Stimulated activated CD8-positive, alpha-beta memory T cell treated with anti-CD3 and anti-CD28 coated beads, Interleukin-7, amount 100 ng/mL, for 24 hours (primary cell): ENCODE measurements around the gene ABCB11.
"Not testable (repeated sequence)": the region's sequence is repeated elsewhere in the genome, so short reads cannot be mapped to it uniquely, and the experiment has no call there.

Source experiments
- DNase-seq: peaks from one replicate; pipeline ENCODE4 v3.0.0-alpha.2; 2020; ENCODE audit warnings: low read depth

The ABCB11 gene

DNA sequence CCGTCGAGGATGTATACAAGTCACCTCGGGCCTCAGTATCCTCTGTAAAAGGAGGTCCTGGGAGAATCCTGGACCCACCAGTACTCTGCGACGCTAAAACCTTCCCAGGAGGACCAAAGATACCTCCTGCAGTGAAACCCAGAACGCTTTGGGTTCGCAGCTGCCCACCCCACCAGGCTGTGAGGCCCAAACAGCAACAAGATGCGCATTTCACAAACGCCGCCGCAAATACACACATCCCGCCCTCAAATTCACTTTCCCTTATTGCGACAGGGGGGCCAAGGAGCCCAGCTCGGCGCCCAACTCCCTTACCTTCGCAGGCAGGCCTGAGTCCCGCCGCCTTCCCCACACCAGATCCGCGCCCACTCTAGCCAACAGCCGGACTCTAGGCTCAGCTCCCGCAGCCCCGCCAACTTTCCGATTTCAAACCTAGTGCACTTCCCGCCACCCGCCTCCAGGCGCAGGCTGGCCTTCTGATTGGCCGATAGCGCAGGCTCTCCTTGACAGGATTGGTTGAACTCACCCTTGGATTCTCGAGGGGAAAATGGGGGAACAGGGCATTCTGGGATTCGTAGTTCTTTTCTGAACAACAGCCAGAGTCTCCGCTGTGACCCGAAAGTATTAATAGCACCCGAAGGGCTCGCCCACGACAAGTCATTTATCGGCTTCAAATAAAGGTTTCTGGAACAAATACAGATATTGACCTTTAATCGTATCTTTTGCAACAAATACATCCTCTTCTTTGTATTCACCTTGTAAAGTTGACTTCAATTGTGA lies 140.9 kb downstream of the ABCB11 start, which contains the start of gene SPC25:
TSS of gene SPC25 (minus strand) at position 425 of the 777 bp plus-strand sequence. CDS start 911 bp downstream, outside the sequence.
- peak; percentile 76 for DNase-seq

DNA sequence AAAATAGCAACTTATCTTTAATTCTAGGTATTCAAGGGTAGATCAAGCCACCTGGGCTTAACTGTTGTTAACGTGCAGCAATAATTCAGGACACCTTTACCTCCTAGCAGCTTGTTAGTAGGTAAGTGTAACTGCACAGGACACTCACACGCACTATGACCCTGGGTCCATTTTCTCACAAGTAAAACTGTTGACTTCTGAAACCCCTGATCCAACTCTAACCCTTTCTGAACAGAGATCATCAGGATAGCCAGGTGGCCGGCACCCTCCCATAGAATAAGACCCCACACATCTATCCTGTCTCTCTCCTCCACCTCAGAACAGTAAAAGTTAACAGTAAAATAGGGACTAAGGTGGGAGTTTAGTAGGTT lies 141.5 kb downstream of the ABCB11 start:
- no peak for DNase-seq

- DNase-seq, result no peak
Observed at GRCh38 chr2:168884975-168885374, 146.1 kb downstream of the ABCB11 start.

- DNase-seq, result not testable (repeated sequence)
Observed at GRCh38 chr2:168882163-168882562, 149.0 kb downstream of the ABCB11 start.

DNA sequence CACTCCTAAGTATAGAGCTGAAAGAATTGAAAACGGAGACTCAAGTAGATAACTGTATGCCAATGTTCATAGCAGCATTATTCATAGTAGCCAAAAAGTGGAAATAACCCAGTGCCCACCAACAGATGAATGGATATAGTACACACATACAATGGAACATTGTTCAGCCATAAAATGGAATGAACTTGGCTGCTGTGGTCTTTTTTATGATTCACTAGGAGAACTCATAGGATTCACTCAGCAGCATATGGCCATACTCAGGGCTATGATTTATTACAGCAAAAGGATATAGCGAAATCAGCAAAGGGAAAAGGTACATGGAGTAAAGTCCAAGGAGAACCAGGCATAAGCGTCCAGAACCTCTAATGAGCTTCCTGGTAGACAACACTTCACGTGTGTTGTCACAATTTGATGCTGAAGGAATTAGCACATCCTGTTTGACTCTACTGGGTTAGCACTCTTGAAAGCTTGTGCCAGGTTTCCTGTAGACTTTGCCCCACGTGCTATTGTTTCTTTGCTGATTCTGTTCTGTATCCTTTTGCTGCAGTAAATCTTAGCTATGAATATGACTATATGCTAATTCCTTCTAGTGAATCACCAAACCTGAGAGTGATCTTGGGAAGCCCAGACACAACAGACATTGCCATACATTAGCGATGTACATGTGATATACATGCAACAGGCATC lies 156.6 kb downstream of the ABCB11 start:
- DNase-seq, result no peak

DNA sequence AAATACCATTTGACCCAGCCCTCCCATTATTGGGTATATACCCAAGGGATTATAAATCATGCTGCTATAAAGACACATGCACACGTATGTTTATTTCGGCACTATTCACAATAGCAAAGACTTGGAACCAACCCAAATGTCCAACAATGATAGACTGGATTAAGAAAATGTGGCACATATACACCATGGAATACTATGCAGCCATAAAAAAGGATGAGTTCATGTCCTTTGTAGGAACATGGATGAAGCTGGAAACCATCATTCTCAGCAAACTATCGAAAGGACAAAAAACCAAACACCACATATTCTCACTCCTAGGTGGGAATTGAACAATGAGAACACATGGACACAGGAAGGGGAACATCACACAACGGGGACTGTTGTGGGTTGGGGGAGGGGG lies 160.3 kb downstream of the ABCB11 start:
- DNase-seq, result not testable (repeated sequence)
